GOT3 (cell line): Measurements from ENCODE around the gene COX4I2.
"Not testable (repeated sequence)": the region's sequence is repeated elsewhere in the genome, so short reads cannot be mapped to it uniquely, and the experiment has no call there.

Experiments used
- DNase-seq: peaks from one replicate; lab custom pipeline; 2025; ENCODE audit warnings: mixed read lengths; lab: John Stamatoyannopoulos, UW

Gene COX4I2

DNA sequence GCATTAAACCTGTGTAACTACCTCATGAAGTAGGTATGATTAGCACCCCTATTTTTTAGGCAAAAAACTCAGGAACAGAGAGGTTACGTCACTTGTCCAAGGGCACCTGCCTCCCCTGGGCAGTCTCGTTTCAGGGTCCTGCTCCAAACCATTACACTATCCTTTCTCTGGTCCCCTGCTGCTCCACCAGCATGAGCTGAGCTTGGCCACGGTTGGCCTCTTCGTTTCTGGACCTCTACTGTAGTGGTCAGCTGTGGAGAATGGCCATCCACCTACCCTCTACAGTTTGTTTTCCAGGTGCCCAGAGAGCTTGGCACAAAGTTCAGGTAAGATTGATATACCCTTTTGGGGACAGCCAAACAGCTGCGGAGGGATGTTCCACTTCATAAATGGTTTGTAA is 16.8 kb downstream of the COX4I2 start:
- no peak for DNase-seq

DNA sequence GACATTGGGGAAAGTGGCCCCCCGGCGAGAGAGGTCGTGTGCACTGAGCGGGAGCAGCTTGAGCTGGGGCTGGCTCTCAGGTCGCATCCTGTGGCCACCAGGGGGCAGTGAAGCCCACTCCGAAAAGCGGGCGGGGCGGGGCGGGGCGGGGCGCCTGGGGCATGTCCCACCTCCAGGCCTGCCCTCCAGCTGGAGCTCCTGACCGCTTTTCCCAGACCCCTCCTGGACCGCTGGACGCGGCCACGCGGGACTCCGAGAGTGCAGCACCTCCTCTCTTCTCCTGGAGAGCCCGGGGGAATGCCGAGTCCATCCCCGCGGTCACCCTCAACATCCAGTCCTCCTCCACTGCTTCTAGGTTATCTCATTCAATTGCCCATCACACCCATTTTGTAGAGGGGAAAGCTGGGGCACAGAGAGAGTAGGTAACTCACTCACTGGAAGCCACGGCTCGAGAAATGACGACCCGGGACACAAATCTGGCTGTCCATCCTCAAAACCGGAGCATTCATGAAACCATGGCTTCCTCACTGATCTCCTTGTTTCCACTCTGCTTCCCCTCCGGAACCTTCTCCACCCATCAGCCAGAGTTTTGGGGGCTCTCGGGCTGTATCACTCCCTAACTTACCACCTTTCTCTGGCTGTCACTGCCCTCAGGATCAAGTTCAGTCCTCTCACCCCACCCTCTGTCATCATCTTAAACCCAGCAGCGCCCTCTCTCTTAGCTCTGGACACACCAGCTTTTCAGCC is 24.1 kb downstream of the COX4I2 start:
- DNase-seq, result peak; percentile 57

DNA sequence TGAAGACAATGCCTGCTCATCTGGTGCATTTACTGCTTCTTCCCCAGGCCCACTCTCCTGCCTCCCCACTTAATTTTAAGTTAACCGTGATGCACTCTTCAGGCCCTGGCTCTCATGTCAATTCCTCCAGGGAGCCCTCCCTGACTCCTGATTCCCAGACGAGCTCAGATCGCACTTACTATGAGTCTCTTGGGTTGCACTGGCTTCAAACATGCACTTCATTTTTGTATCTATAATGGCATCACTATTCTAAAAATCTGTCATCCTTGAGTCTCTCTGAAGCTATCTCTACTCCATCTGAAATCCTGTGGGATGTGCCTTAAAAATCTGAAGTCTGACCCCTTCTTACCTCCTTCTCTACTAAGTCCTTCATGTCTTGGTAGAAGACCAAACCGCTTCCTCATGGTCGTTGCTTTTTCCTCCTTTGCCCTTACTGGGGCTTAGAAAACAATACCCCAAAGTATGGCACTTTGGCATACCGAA is 24.7 kb downstream of the COX4I2 start:
- DNase-seq, result no peak

DNA sequence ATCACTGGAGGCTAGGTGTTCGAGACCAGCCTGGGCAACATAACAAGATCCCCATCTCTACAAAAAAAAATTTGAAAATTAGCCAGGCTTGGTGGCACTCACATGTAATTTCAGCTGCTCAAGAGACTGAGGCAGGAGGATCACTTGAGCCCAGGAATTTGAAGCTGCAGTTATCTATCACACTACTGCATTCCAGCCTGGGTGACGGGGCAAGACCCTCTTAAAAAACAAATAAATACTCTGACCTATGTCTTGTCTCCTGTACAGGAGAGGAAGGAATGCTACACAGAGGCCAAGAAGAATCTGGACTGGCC is 25.8 kb downstream of the COX4I2 start:
- DNase-seq, result no peak

DNA sequence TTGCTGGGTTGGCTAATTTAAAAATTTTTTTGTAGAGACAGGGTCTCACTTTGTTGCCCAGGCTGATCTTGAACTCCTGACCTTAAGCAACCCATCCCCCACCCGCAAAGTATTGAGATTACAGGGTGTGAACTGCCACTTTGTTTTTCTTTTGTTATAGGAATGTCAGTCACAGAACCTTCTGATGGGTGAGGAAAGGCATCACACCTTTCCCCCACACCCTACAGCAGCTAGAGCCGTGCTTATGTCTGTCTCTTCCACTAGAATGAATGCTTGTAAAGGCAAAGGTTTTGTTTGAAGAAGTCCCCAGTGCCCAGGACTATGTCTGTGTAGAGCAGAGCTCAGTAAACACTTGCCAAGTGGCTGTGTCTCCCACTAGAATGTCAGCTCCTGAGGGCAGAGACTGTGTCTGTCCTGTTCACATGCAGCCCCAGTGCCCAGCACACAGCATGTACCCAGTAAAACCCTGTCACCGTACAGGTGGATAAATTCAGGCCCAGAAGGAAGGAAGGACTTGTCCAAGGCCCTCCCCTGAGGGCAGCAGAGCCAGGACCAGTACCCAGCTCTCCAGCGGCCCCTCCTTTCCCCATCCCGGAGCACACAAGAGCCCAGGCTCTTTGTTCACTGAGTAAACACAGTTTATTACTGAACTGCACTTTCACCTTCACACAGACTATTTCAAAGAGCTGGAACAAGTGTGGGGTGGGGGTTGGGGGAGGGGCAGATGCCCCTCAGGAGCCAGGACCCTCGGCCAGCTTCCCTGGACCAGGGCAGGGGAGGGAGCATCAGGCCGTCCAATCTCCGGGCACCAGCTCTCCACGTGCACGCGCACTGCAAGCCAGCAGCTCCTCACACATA is 26.4 kb downstream of the COX4I2 start:
- no peak for DNase-seq

DNA sequence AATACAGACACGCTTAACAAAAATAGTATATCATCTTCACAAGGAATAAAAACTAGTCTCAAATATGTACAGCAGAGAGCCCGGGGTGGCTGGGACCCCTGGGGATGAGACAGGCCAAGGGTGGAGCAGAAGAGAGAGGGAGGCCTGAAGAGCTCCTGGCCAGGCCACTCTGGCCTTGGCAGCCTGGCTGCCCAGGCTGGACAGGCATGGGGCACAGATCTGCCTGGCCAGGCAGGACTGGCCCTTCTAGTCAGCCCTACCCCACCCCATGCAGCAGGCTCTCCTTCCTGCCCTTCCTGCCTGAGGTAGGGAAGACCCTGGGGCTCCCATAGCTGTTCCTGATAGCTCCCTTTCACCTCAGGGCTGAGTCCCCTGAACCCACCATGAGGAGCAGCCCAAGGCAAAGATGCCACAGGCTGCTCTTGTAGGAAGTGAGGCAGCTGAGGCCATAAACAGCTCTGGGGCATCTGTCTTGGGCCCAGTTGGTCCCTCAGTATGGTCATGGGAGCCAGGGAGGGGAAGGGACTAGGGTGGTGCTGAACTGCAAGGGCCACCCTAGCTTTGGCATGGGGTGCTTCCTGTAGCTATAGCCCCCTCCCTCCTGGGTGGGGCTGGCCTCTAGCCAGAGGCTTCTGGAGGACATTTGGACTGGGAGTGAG is 27.1 kb downstream of the COX4I2 start:
- no peak for DNase-seq

DNA sequence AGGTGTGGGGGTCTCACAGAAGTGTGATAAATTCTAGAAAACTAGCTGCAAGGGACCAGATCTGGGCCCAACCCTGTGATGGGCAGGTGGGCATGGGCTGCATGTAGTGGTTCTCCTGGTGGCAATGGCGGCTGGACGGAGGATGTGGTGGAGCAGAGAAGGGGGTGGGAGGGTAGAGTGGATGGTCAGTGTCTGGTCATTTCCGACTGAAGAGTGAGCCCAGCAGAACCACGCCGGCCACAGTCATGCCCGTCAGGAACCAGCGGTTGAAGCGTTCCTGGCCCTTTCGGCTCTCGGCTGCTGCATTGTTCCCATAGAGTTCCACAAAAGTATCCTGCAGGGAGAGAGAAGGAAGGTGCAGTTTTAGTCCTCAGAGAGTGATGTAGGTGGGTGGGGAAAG is 28.0 kb downstream of the COX4I2 start:
- DNase-seq, result no peak

DNA sequence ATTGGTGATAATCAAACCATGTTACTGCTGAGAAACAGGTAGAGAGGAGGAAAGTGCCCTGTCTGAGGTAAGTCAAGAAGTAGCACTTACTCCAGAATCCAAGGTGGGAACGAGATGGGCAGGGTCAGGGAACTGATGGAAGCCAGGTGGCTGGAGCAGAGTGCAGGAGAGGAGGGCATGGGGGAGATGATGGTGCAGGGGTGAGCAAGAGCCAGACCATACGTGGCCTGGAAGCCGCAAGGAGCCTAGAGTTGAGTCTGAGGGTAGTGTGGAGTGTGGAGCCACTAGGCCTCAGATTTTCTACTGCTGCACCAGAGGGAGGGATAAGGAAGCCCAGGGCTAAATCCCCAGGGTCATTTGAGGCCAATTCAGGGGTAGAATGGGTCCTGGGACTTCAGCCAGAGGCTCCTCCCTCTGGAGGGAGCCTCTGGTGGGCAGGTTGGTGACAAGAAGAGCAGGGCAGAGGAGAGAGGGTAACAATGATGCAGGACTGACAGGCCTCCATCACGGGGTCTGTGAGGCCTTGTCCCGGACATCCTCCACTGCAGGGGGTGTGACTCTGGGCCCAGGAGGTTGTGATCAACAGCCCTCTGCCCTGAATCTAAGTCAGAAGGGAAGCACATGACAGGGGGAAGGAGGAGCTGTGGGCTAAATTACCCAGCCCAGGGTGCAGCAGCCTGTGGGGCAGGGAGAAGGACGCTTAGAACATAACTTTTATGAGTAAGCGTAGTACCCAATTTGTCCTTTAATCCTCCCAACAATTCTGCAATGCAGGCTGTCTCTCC is 28.7 kb downstream of the COX4I2 start:
- no peak for DNase-seq

DNA sequence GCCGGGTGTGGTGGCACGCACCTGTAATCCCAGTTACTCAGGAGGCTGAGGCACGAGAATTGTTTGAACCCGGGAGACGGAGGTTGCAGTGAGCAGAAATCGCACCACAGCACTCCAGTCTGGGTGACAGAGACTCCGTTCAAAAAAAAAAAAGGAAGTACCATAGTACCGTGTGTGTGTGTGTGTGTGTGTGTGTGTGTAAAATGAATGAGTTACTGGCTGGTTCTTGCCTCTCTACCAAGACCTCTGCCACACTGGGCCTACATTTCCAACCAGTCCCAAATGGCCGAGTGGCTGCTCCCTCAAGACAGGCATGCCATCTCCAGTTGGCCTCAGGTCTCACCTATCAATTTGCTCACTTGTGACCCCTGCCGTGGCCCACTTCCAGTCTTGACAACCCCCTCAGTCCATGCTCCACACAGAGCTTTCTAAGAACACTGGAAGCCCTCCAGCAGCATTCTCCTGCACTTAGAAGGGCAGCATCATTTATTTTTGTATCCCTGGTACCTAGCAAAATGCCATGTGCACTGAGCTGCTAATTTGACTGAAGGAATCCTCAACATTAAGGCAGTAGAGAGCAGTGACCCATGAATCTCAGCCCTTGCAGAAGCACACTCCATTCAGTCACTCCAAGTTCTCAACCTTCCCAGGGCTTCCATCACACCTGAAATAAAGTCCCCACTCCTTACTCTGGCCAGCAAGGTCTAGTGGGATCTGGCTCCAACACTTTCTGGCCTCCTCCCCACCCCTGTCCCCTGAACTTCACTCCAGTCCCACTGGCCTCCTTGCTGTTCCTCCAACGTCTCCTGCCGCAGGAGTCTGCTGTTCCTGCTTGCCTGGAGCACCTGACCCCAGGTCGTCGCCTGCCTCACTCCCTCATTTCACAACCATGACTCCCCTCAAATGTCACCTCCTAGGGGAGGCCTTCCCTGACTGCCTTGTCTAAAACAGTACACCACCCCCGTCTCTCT is 29.9 kb downstream of the COX4I2 start:
- DNase-seq, result no peak

DNA sequence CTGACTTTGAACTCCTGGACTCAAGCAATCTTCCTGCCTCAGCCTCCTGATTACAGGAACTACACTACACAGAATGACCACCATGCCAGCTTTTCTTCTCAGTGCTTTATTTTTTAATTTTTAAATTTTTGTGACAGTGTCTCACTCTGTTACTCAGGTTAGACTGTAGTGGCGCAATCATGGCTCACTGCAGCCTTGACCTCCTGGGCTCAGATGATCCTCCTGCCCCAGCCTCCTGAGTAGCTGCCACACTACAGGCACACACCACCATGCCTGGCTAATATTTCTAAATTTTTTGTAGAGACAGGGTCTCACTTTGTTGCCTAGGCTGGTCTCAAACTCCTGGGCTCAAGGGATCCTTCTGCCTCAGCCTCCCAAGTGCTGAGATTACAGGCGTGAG is 31.2 kb downstream of the COX4I2 start:
- DNase-seq, result not testable (repeated sequence)

DNA sequence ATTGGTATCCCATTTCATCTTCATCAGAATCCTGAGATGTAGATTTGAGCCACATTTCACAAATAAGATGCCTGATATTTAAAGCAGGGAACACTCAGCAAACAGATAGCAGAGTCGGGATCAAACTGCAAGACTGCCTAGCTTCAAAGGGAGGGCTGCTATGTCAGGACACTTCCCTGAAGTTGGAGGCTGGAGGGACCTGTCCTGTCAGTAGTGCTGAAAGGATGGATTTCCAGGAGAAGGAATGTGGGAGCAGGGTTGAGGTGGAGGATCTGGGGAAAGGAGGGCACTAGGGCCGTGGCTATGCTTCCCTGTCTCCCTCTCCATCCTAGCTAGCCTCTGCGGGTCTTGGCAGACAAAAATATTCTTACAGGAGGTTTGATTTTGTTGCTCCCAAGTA is 32.2 kb downstream of the COX4I2 start:
- no peak for DNase-seq

DNA sequence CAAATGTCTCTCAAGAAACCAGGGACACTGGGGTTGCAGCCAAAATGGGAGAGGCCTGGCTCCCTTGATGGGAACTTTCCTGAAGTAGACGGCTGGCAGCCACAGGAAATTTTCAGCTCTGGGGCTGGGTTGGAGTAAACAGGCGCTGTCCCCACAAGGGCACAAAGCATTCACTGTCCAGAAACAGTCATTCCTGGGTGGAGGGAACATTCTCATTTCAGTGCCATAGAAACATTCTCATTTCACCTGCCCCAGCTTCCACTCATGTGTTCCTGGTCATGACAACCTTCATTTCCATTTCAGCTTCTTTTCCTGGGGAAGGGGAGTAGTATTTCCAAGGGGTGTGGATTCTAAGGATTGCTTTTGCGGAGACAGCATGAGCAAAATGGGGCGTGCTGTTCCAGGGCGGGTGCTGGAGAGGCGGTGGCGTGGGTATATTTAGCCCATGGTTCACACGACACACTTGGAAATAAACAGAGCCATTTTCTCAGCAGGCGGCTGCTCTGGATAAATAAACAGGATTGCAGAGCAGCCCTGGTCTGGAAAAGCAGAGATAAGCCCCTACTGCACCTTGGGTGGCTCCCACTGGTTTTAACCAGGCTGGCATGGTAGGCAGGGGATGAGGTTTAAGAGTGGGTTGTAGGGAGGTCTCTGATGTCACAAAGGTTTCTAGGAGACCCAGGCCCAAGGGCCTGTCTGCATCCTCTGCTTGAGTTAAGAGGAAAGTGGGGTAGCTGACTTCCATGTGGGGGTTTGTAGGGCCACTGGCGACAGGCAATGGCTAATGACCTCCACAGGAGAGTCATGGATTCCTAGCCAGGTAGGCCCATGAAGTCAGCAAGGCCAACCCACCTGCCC is 32.9 kb downstream of the COX4I2 start:
- DNase-seq, result no peak

DNA sequence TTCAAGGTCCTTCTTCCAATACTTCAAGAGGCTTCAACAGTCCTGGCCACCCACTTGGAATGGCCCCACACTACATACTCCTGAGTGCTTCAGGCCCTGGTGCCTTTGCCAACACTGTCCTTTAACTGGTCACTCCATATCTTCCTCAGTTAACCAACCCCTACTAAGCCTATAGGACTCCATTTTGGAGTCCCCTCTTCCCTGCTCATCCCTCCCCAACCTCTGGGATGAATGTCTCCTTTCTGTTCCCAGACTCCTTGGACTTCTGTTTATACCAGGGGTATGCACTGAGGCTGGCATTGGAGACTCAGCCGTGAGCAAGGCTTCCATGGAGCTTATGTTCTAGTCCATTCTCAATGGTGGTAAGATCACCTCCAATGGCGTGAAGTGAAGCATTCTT is 33.6 kb downstream of the COX4I2 start:
- DNase-seq, result no peak

DNA sequence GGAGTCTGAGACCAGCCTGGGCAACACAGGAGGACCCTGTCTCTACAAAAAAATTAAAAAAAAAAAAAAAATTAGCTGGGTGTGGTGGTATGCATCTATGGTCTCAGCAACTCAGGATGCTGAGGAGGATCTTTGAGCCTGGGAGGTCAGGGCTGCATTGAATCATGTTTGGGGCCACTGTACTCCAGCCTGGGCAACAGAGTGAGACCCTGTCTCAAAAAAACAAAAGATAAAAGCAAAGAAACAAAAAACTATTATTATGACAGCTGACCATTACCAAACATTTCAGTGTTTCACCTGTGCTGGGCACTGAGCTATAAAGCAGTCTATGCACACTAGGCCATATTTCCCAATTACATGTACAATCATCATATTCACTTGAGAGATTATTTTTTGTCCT is 35.7 kb downstream of the COX4I2 start:
- no peak for DNase-seq

DNA sequence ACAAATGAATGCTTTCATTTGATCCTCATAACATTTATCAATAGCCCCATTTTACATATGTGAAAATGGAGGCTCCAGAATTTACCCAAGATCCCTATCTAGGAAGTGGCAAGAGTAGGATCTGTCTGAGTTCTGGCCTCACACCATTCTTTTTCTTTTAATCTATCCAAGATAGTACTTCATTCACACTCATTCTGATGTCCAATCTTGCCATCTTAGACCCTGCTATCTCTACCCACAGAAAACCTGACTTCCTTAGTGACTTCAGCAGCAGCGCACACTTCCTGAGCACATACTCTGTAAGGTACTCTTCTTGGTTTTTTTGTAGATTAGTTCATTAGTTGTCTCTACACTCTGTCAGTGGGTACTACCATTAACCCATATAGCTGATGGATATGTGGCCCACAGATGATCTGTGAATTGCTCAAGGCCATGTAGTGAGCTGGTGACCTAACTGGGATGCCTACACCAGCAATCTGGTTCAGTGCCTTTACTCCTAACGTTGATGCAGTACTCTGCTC is 36.3 kb downstream of the COX4I2 start:
- no peak for DNase-seq

DNA sequence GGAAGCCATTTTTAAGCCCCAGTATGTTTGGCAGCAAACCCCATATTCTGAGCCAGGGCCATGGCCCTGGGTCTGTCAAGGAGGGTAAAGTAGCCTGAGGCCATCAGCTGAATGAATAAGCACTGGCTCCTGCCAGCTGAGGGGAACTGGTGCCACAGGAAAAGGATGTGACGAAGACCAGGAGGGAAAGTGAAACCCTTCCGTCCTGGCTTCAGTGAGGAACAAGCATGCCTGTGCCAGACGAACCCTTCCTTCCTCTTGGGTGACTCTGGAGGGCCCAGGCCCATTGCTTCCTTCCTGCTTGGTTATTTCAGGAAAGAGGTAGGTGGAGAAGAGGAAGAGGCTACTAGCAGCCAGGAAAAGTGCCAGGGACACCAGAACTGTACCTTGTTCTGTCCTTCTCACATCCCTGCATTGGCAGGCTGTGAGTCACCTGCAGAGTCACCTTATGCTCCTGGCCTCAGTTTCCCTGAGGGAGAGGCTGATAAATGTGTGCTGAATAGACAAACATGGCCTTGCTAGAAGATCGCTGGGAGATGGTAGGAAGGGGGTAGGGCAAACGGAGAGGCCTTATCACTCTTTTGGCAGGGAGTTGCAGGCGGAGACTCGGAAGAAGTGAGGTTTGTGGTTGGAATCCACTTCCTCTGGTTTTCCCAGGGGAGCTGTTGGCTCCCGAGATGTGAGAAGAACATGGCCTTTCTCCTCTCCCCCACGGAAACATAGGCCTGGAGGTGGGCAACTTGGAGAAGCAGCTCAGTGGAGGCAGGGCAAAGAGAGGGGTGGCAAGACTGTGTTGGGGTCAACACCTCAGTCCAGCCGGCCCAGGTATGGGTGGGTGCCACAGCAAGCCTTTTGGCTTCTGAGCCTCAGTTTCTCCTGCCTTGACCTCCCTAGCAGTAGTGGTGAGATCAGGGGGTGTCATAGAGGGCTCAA is 37.4 kb downstream of the COX4I2 start:
- DNase-seq, result no peak

DNA sequence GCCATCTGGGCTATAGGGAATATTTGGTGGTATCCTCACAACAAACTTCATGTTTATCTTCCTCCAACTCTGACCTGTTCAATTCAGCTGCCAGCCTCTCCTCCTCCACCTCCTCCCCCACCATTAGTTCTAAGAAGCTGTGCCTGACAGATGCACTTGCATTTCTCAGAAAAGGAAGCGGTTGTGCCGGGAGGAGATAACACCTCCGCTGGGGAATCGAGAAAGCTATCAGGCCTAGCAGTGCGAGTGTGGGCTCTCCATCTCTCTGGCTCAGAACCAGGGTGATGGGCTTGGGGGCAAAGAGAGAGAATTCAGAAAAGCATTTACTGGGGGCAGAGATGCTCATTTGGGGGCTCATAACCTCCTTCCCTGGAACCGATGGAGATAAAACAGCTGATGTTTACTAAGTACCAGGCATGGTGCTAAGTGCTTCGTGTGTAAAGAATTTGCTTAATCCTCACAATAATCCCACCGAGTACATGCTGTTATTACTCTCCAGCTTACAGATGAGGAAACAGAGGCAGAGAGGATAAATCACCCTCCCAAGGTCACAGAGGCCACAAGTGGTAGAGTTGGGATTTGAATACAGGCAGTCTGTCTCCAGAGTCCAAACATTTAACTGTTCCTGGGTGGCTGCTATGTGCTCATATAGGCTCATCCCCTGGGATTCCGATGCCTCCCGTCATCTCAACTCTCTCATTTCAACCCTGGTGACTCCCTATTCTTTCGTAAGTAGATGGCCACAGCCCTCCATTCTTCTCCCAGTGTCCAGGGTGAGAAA is 38.3 kb downstream of the COX4I2 start:
- no peak for DNase-seq

DNA sequence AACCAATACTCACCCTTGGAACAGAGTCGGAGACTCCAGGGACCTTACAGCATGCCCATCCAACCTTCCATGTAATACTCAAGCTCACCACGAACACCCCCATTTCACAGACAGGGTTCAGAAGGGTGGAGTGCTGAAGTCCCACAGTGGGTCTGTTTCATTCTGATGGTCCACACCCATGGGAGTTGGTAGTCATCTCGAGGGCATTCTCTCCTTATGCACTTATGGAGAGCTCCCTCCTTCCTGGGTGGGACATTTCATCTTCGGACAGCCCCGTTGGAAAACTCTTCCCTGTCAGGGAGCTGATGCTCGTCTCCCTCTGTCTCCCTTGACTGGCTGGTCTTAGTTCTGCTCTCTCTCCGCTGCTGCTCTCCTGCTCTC is 38.9 kb downstream of the COX4I2 start:
- no peak for DNase-seq
